Cardiac muscle cell (in vitro differentiated cells and primary cell): Measurements from ENCODE around the gene EXOC4. TPM values are rescaled to one million over a fixed set of nuclear protein-coding genes. Genes with fewer than 3 reads are reported as not detected.
"Not testable (repeated sequence)": the region's sequence is repeated elsewhere in the genome, so short reads cannot be mapped to it uniquely, and the experiment has no call there.

Source experiments
- DNase-seq, 2 donors: peaks; one replicate each; pipeline versions ENCODE4 v3.0.0 to v3.0.0-alpha.2; 2010 to 2017; ENCODE audit warnings: low read depth in 1 of 2, low spot score in 1 of 2
- H3K27ac ChIP-seq: fragments of 200-600 bp; sonication (generic); 2 replicates; pipeline ENCODE4 v1.5.1; 2016
- H3K27me3 ChIP-seq: fragments of 200-600 bp; sonication (generic); 2 replicates; pipeline ENCODE4 v1.6.0; 2016; ENCODE audit warnings: control low read depth
- H3K36me3 ChIP-seq: fragments of 200-600 bp; sonication (generic); 2 replicates; pipeline ENCODE4 v1.5.1; 2016; ENCODE audit warnings: control low read depth
- H3K4me1 ChIP-seq: fragments of 200-600 bp; sonication (generic); 2 replicates; pipeline ENCODE4 v1.8.1; 2017; ENCODE audit warnings: low read depth, mild to moderate bottlenecking, mixed run types
- H3K4me3 ChIP-seq: fragments of 200-600 bp; sonication (generic); 2 replicates; pipeline ENCODE4 v1.5.1; 2016; ENCODE audit warnings: mild to moderate bottlenecking
- H3K9me3 ChIP-seq: fragments of 200-600 bp; sonication (generic); 2 replicates; pipeline ENCODE4 v1.5.1; 2017; ENCODE audit warnings: low read depth, mild to moderate bottlenecking, control low read depth
- CTCF ChIP-seq: IDR thresholded peaks from 2 replicates; pipeline ENCODE4 v1.5.1; 2012; ENCODE audit warnings: low read depth, mild to moderate bottlenecking, low read length
- polyA plus RNA-seq: library from polyadenylated mRNA; unstranded; fragments of >200 nt; fragmentation: Nextera tagmentation; extraction: Ambion mirVana; gene quantifications from 2 replicates; pipeline ENCODE4 v1.2.1, GENCODE V29; 2016
- total RNA-seq: library from RNA; depleted of rRNA; stranded (reverse); fragments of >200 nt; gene quantifications from 2 replicates; pipeline ENCODE4 v1.2.3, GENCODE V29; 2016

The EXOC4 gene
- total and polyA plus RNA-seq, 2 experiments from 2014 or later, result 33.6 to 46.0 TPM

DNA sequence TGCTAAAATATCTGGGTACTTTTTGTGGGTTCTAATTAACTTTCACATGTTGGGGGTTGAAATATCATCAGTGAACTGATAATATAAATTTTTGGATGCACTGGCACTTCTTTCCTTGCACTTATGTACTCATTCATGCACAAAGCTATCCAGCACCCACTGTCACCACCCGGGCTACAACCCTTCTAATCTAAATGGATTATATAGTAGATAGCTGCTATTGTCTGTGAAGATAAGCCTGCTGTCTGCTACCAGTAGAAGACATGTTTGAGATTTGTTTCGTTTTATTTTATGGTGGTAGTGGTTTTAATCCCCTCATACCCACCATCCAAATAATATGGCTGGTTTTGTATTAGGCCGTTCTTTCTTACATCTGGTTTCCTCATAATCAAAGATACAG is 520.7 kb downstream of the EXOC4 start:
- H3K9me3 ChIP-seq, result no peaks in the 10 kb centered on the region
- no peak overlapping the region for H3K4me3 ChIP-seq
- no peak for DNase-seq
- H3K27ac ChIP-seq, result no peak overlapping the region
- H3K27me3 ChIP-seq, result no peaks in the 10 kb centered on the region
- TF ChIP-seq CTCF, result no peak
- no peaks in the 10 kb centered on the region for H3K36me3 ChIP-seq
- no peaks in the 10 kb centered on the region for H3K4me1 ChIP-seq

- no peak overlapping the region for H3K27ac ChIP-seq
- no peak for DNase-seq
- no peak for TF ChIP-seq CTCF
These were observed 522.3 kb downstream of the EXOC4 start for GRCh38 chr7:133775201-133775600.

GRCh38 chr7:133776266-133776665 is 523.4 kb downstream of the EXOC4 start:
- H3K9me3 ChIP-seq, result no peaks in the 10 kb centered on the region
- H3K36me3 ChIP-seq, result no peaks in the 10 kb centered on the region
- H3K4me1 ChIP-seq, result no peaks in the 10 kb centered on the region
- H3K27ac ChIP-seq, result no peak overlapping the region
- DNase-seq, result no peak
- TF ChIP-seq CTCF, result no peak
- H3K27me3 ChIP-seq, result no peaks in the 10 kb centered on the region
- H3K4me3 ChIP-seq, result no peak overlapping the region

More at GRCh38 chr7:133775201-133775600, 522.3 kb downstream of the EXOC4 start:
- no peaks in the 10 kb centered on the region for H3K36me3 ChIP-seq
- no peaks in the 10 kb centered on the region for H3K9me3 ChIP-seq
- H3K27me3 ChIP-seq, result no peaks in the 10 kb centered on the region
- H3K4me3 ChIP-seq, result no peak overlapping the region
- H3K4me1 ChIP-seq, result no peaks in the 10 kb centered on the region

- Histone ChIP-seq H3K36me3 (no peaks in the 10 kb centered on the region), H3K27me3 (no peaks in the 10 kb centered on the region), H3K27ac (no peak overlapping the region), H3K9me3 (no peaks in the 10 kb centered on the region), H3K4me3 (no peak overlapping the region), H3K4me1 (no peaks in the 10 kb centered on the region)
- DNase-seq, result no peak
- no peak for TF ChIP-seq CTCF
These were observed 524.8 kb downstream of the EXOC4 start for GRCh38 chr7:133777701-133778100.

DNA sequence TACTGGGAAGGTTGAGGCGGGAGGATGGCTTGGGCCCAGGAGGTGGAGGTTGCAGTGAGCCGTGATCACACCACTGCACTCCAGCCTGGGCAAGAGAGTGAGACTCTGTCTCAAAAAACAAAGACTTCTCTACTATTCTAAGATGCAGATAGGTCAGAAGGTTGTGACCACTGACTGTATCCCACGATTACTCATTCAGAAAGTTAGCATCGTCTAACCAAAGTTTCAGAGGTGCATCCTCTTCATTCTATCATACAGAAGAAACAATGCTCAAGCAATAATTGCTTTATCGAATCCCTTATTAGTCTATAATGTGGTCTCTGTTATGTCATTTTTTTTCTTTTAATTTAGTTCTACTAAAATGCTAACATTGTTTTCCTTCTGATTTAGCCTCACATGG is 525.6 kb downstream of the EXOC4 start:
- Histone ChIP-seq H3K27ac (no peak overlapping the region), H3K27me3 (no peaks in the 10 kb centered on the region), H3K4me1 (no peaks in the 10 kb centered on the region), H3K36me3 (no peaks in the 10 kb centered on the region), H3K4me3 (no peak overlapping the region), H3K9me3 (no peaks in the 10 kb centered on the region)
- no peak for TF ChIP-seq CTCF
- DNase-seq, result no peak

DNA sequence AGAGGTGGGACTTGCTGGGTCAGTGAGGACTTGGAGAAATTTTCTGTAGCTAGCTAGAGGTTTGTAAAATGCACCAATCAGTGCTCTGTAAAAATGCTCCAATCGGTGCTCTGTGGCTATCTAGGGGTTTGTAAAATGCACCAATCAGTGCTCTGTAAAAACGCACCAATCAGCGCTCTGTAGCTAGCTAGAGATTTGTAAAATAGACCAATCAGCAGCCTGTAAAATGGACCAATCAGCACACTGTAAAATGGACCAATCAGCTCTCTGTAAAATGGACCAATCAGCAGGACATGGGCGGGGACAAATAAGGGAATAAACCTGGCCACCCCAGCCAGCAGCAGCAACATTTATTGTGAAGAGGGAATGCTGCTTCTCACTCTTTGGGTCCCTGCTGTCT is 526.7 kb downstream of the EXOC4 start:
- H3K27ac ChIP-seq, H3K27me3 ChIP-seq, H3K4me1 ChIP-seq, DNase-seq, H3K9me3 ChIP-seq, H3K36me3 ChIP-seq, H3K4me3 ChIP-seq: not testable (repeated sequence)
